Fibroblast of lung (primary cell): ENCODE measurements around the gene METAP2.

Source experiments
- CTCF ChIP-seq, 2 donors: IDR thresholded peaks in 1 of 2; conservative IDR thresholded peaks in 1 of 2; 1 replicate in 1 of 2; 2 replicates in 1 of 2; pipeline ENCODE4 v1.5.1; 2011 to 2012; ENCODE audit warnings: low read length in 2 of 2, control low read depth in 1 of 2, inconsistent platforms in 1 of 2, low read depth in 1 of 2, mild to moderate bottlenecking in 1 of 2
- EZH2 ChIP-seq: IDR thresholded peaks from 2 replicates; pipeline ENCODE4 v1.5.1; 2012; ENCODE audit warnings: low read length, control low read depth, mild to moderate bottlenecking; ENCODE audit errors: missing control alignments

- TF ChIP-seq CTCF (conservative IDR thresholded peaks at IDR 0.05 in 1 of 2, IDR thresholded peaks at IDR 0.05 in 1 of 2; ENCODE audit: low read depth in 1 of 2, low read length in 2 of 2) = no peak
- TF ChIP-seq EZH2 = no peak
Observed at GRCh38 chr12:95459310-95459709, 14.6 kb upstream of the METAP2 start.
